Osteoblast (primary cell): Measurements from ENCODE around the gene KLHL36. TPM values are rescaled to one million over a fixed set of nuclear protein-coding genes. Genes with fewer than 3 reads are reported as not detected.

ENCODE experiments used
- DNase-seq: peaks from one replicate; pipeline ENCODE4 v3.0.0; 2011; ENCODE audit warnings: low spot score, mixed read lengths; ENCODE audit not compliant: insufficient read length; ENCODE audit errors: missing footprints
- H2AFZ ChIP-seq: 2 replicates; pipeline ENCODE4 v1.6.0; 2011; ENCODE audit warnings: mild to moderate bottlenecking, low read length
- H3K27ac ChIP-seq: 2 replicates; pipeline ENCODE4 v1.5.1; 2011; ENCODE audit warnings: mild to moderate bottlenecking, low read depth, low read length, moderate library complexity
- H3K27me3 ChIP-seq: 2 replicates; pipeline ENCODE4 v1.6.0; 2012; ENCODE audit warnings: mild to moderate bottlenecking, control low read depth, inconsistent platforms, low read length, moderate library complexity; ENCODE audit not compliant: insufficient read depth
- H3K36me3 ChIP-seq: 2 replicates; pipeline ENCODE4 v1.5.1; 2011; ENCODE audit warnings: mild to moderate bottlenecking, low read length, control low read depth, moderate library complexity; ENCODE audit not compliant: insufficient read depth
- H3K4me1 ChIP-seq: 2 replicates; pipeline ENCODE4 v1.5.1; 2011; ENCODE audit warnings: mild to moderate bottlenecking, low read length, control low read depth, moderate library complexity; ENCODE audit not compliant: insufficient read depth
- H3K4me2 ChIP-seq: 2 replicates; pipeline ENCODE4 v1.6.0; 2011; ENCODE audit warnings: mild to moderate bottlenecking, low read length; ENCODE audit not compliant: insufficient read depth
- H3K4me3 ChIP-seq: fragments of 200-600 bp; sonication (generic); 3 replicates; pipeline ENCODE4 v1.5.1; 2012; ENCODE audit warnings: mild to moderate bottlenecking, low read length, inconsistent platforms; ENCODE audit not compliant: insufficient read depth
- H3K79me2 ChIP-seq: 2 replicates; pipeline ENCODE4 v1.6.0; 2012; ENCODE audit warnings: mild to moderate bottlenecking, low read length, control low read depth, inconsistent platforms; ENCODE audit not compliant: insufficient read depth
- H3K9me3 ChIP-seq: 2 replicates; pipeline ENCODE4 v1.5.1; 2011; ENCODE audit warnings: low read depth, low read length, control low read depth
- H4K20me1 ChIP-seq: 2 replicates; pipeline ENCODE4 v1.6.0; 2012; ENCODE audit warnings: mild to moderate bottlenecking, low read length, control low read depth; ENCODE audit not compliant: insufficient read depth
- total RNA-seq: library from RNA; depleted of rRNA; stranded (reverse); fragments of >200 nt; gene quantifications from 2 replicates; pipeline ENCODE4 v1.2.3, GENCODE V29; 2012
- TF ChIP-seq, protein P1 (sequence below): IDR thresholded peaks from 2 replicates; pipeline ENCODE4 v1.5.1; 2011; ENCODE audit warnings: mild to moderate bottlenecking, low read depth, low read length, moderate library complexity; ENCODE audit errors: extremely low read depth

Gene KLHL36
- total RNA-seq, 1 donor = 69.1 TPM

DNA sequence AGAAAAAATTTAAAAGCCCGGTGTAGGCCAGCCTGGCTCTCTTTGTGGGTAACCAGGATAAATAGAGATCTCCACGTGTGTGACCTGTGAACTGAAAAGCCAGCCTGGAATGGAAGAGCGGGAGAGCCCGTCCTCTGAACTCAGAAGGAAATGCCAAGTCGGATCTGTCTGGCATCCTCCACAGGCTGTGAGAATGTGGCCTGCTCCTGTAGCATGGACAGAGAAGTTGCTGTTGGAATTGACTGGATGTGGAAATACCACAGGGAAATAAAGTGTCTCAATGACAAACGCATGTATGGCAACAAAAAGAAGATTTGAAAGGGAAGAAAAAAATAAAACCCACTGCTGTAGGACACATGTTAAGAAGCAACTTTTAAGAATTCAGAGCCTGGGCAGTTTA, 6.7 kb downstream of the KLHL36 start:
- H4K20me1 ChIP-seq = peaks cover 13% of the 10 kb centered on the region
- no peaks in the 10 kb centered on the region for H3K27me3 ChIP-seq
- H3K36me3 ChIP-seq = peaks cover 69% of the 10 kb centered on the region

GRCh38 chr16:84656649-84657048, 8.3 kb downstream of the KLHL36 start:
- Histone ChIP-seq H3K27ac (no peak overlapping the region), H3K4me3 (no peak overlapping the region), H2AFZ (no peak overlapping the region), H3K4me1 (no peaks in the 10 kb centered on the region), H3K27me3 (no peaks in the 10 kb centered on the region), H3K4me2 (no peak overlapping the region), H3K9me3 (no peaks in the 10 kb centered on the region), H3K79me2 (peaks cover 26% of the 10 kb centered on the region), H3K36me3 (peaks cover 65% of the 10 kb centered on the region), H4K20me1 (peaks cover 11% of the 10 kb centered on the region)
- TF ChIP-seq, protein P1, sequence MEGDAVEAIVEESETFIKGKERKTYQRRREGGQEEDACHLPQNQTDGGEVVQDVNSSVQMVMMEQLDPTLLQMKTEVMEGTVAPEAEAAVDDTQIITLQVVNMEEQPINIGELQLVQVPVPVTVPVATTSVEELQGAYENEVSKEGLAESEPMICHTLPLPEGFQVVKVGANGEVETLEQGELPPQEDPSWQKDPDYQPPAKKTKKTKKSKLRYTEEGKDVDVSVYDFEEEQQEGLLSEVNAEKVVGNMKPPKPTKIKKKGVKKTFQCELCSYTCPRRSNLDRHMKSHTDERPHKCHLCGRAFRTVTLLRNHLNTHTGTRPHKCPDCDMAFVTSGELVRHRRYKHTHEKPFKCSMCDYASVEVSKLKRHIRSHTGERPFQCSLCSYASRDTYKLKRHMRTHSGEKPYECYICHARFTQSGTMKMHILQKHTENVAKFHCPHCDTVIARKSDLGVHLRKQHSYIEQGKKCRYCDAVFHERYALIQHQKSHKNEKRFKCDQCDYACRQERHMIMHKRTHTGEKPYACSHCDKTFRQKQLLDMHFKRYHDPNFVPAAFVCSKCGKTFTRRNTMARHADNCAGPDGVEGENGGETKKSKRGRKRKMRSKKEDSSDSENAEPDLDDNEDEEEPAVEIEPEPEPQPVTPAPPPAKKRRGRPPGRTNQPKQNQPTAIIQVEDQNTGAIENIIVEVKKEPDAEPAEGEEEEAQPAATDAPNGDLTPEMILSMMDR = no peak
- no peak for DNase-seq

More for the DNA sequence above, 6.7 kb downstream of the KLHL36 start:
- Histone ChIP-seq H3K9me3 (no peaks in the 10 kb centered on the region), H3K4me2 (no peak overlapping the region), H3K4me3 (no peak overlapping the region), H3K27ac (no peak overlapping the region), H3K4me1 (peaks cover 5% of the 10 kb centered on the region), H2AFZ (no peak overlapping the region), H3K79me2 (peaks cover 29% of the 10 kb centered on the region)
- DNase-seq = no peak
- TF ChIP-seq, protein P1 = no peak

GRCh38 chr16:84657229-84657837, 9.0 kb downstream of the KLHL36 start:
- Histone ChIP-seq H3K79me2 (peaks cover 22% of the 10 kb centered on the region), H3K4me3 (no peak overlapping the region), H4K20me1 (peaks cover 17% of the 10 kb centered on the region), H3K4me2 (no peak overlapping the region), H3K27me3 (no peaks in the 10 kb centered on the region), H3K36me3 (peaks cover 65% of the 10 kb centered on the region), H3K4me1 (no peaks in the 10 kb centered on the region), H2AFZ (no peak overlapping the region), H3K9me3 (no peaks in the 10 kb centered on the region), H3K27ac (no peak overlapping the region)
- DNase-seq = no peak
- TF ChIP-seq, protein P1 = no peak

- H3K4me2 ChIP-seq = no peak overlapping the region
Observed at GRCh38 chr16:84658690-84659089, 10.4 kb downstream of the KLHL36 start.

More at GRCh38 chr16:84658690-84659089, 10.4 kb downstream of the KLHL36 start:
- H2AFZ ChIP-seq = no peak overlapping the region
- H3K9me3 ChIP-seq = no peaks in the 10 kb centered on the region
- H4K20me1 ChIP-seq = peaks cover 24% of the 10 kb centered on the region
- H3K27me3 ChIP-seq = no peaks in the 10 kb centered on the region
- no peak for DNase-seq
- H3K4me3 ChIP-seq = no peak overlapping the region
- no peak overlapping the region for H3K27ac ChIP-seq
- peaks cover 15% of the 10 kb centered on the region for H3K79me2 ChIP-seq
- peaks cover 69% of the 10 kb centered on the region for H3K36me3 ChIP-seq
- no peaks in the 10 kb centered on the region for H3K4me1 ChIP-seq
- TF ChIP-seq, protein P1 = no peak
